Liver (tissue), 9 donors: ENCODE results near the gene USP5. TPM values are rescaled to one million over a fixed set of nuclear protein-coding genes. Genes with fewer than 3 reads are reported as not detected.

ENCODE experiments used
- DNase-seq: peaks from one replicate; pipeline ENCODE4 v3.0.0-alpha.2; 2017; ENCODE audit warnings: low spot score
- H3K27ac ChIP-seq, 2 donors: one replicate each; pipeline ENCODE4 v1.7.0; 2013; ENCODE audit warnings: inconsistent platforms in 2 of 2, low read length in 2 of 2, control low read depth in 1 of 2, low read depth in 1 of 2, mild to moderate bottlenecking in 1 of 2
- H3K27me3 ChIP-seq, 4 donors: one replicate each; pipeline versions ENCODE4 v1.6.1 to v1.7.0; 2013; ENCODE audit warnings: low read length in 3 of 4, inconsistent platforms in 1 of 4, mild to moderate bottlenecking in 1 of 4, moderate library complexity in 1 of 4; ENCODE audit not compliant: control insufficient read depth in 4 of 4, insufficient read depth in 4 of 4
- H3K36me3 ChIP-seq, 4 donors: one replicate each; pipeline versions ENCODE4 v1.6.1 to v1.7.0; 2013; ENCODE audit warnings: low read length in 3 of 4, mild to moderate bottlenecking in 3 of 4, low read depth in 1 of 4, moderate library complexity in 1 of 4; ENCODE audit not compliant: control insufficient read depth in 4 of 4, insufficient read depth in 3 of 4
- H3K4me1 ChIP-seq, 4 donors: one replicate each; pipeline versions ENCODE4 v1.6.1 to v1.7.0; 2013; ENCODE audit warnings: low read length in 3 of 4, mild to moderate bottlenecking in 3 of 4, moderate library complexity in 1 of 4; ENCODE audit not compliant: control insufficient read depth in 4 of 4, insufficient read depth in 4 of 4
- H3K4me3 ChIP-seq, 3 donors: one replicate each; pipeline versions ENCODE4 v1.6.1 to v1.7.0; 2013; ENCODE audit warnings: low read length in 3 of 3, control low read depth in 1 of 3, low read depth in 1 of 3, mild to moderate bottlenecking in 1 of 3
- H3K9ac ChIP-seq, 2 donors: one replicate each; pipeline ENCODE4 v1.7.0; 2013; ENCODE audit warnings: low read length in 2 of 2, mild to moderate bottlenecking in 2 of 2, moderate library complexity in 2 of 2, control low read depth in 1 of 2, low read depth in 1 of 2
- H3K9me3 ChIP-seq, 4 donors: one replicate each; pipeline versions ENCODE4 v1.6.1 to v1.7.0; 2013; ENCODE audit warnings: low read length in 3 of 4; ENCODE audit not compliant: control insufficient read depth in 4 of 4
- CTCF ChIP-seq: fragments of 150-350 bp; IDR thresholded peaks from 2 replicates; pipeline ENCODE4 v1.5.1; 2017; ENCODE audit warnings: improper control_type of control experiment, low read depth, low read length; ENCODE audit not compliant: missing input control
- EGR1 ChIP-seq, 2 donors: IDR thresholded peaks; 2 replicates each; pipeline ENCODE4 v1.6.1; 2016 to 2018; ENCODE audit warnings: antibody characterized with exemption in 2 of 2, low read depth in 2 of 2
- FOXA1 ChIP-seq: IDR thresholded peaks from 2 replicates; pipeline ENCODE4 v1.6.1; 2016; ENCODE audit warnings: antibody characterized with exemption
- FOXA2 ChIP-seq: IDR thresholded peaks from 2 replicates; pipeline ENCODE4 v1.6.1; 2016; ENCODE audit warnings: antibody characterized with exemption
- GABPA ChIP-seq, 2 donors: IDR thresholded peaks in 1 of 2; conservative IDR thresholded peaks in 1 of 2; 2 replicates each; pipeline ENCODE4 v1.6.1; 2016; ENCODE audit warnings: antibody characterized with exemption in 2 of 2, mild to moderate bottlenecking in 1 of 2, moderate library complexity in 1 of 2
- HNF4A ChIP-seq, 2 donors: conservative IDR thresholded peaks; 2 replicates each; pipeline ENCODE4 v1.6.1; 2016; ENCODE audit warnings: antibody characterized with exemption in 2 of 2, mild to moderate bottlenecking in 2 of 2
- HNF4G ChIP-seq: IDR thresholded peaks from 2 replicates; pipeline ENCODE4 v1.6.1; 2016; ENCODE audit warnings: antibody characterized with exemption
- JUND ChIP-seq, 2 donors: IDR thresholded peaks; 2 replicates each; pipeline ENCODE4 v1.6.1; 2016; ENCODE audit warnings: antibody characterized with exemption in 2 of 2
- NR2F2 ChIP-seq: IDR thresholded peaks from 2 replicates; pipeline ENCODE4 v1.6.1; 2016; ENCODE audit warnings: antibody characterized with exemption
- RAD21 ChIP-seq, 2 donors: IDR thresholded peaks; 2 replicates each; pipeline ENCODE4 v1.6.1; 2016; ENCODE audit warnings: antibody characterized with exemption in 2 of 2, mild to moderate bottlenecking in 2 of 2
- RXRA ChIP-seq, 2 donors: IDR thresholded peaks; 2 replicates each; pipeline ENCODE4 v1.6.1; 2017 to 2018; ENCODE audit warnings: antibody characterized with exemption in 2 of 2, mild to moderate bottlenecking in 1 of 2
- SP1 ChIP-seq: IDR thresholded peaks from 2 replicates; pipeline ENCODE4 v1.6.1; 2018; ENCODE audit warnings: antibody characterized with exemption, mild to moderate bottlenecking
- TAF1 ChIP-seq: conservative IDR thresholded peaks from 2 replicates; pipeline ENCODE4 v1.6.1; 2016; ENCODE audit warnings: antibody characterized with exemption, mild to moderate bottlenecking
- YY1 ChIP-seq: IDR thresholded peaks from 2 replicates; pipeline ENCODE4 v1.6.1; 2016; ENCODE audit warnings: antibody characterized with exemption, mild to moderate bottlenecking
- ZBTB33 ChIP-seq: IDR thresholded peaks from 2 replicates; pipeline ENCODE4 v1.6.1; 2016; ENCODE audit warnings: antibody characterized with exemption
- WGBS: extraction: QIAGEN DNeasy Blood & Tissue Kit; methylation state at CpG from one replicate; pipeline ENCODE4 v1.1.7; 2013; 5-methylcytosine and 5-hydroxymethylcytosine counted together
- polyA plus RNA-seq, 2 donors: library from polyadenylated mRNA; stranded (reverse) in 1 of 2; unstranded in 1 of 2; fragments of 200-250 nt in 1 of 2; fragments of >200 nt in 1 of 2; fragmentation: Nextera tagmentation in 1 of 2; extraction: Ambion mirVana in 1 of 2; gene quantifications; one replicate each; pipeline versions ENCODE4 v1.2.1 to v1.2.3, GENCODE V29; 2013 to 2015
- total RNA-seq, 2 donors: library from RNA; depleted of rRNA; stranded (reverse); fragments of >200 nt; gene quantifications; one replicate each; pipeline ENCODE4 v1.2.3, GENCODE V29; 2014
- TF ChIP-seq, protein P1 (sequence below): IDR thresholded peaks from 2 replicates; pipeline ENCODE4 v1.6.1; 2016; ENCODE audit warnings: antibody characterized with exemption
- TF ChIP-seq, protein P2 (sequence below): IDR thresholded peaks from 2 replicates; pipeline ENCODE4 v1.6.1; 2016; ENCODE audit warnings: antibody characterized with exemption
- TF ChIP-seq, protein P3 (sequence below): IDR thresholded peaks from 2 replicates; pipeline ENCODE4 v1.6.1; 2016; ENCODE audit warnings: antibody characterized with exemption, mild to moderate bottlenecking
- donor health status: healthy.
- donor health status: healthy.
- donor health status: healthy.
- donor health status: healthy.
- donor health status: healthy.

USP5 gene
- total and polyA plus RNA-seq, 4 donors = 15.2 to 41.0 (median 35.7) TPM

GRCh38 chr12:6849976-6850560, 1.9 kb upstream of the USP5 start:
- TF ChIP-seq HNF4A (conservative IDR thresholded peaks at IDR 0.05) = no peak
- TF ChIP-seq SP1 = no peak
- TF ChIP-seq GABPA (IDR thresholded peaks at IDR 0.05 in 1 of 2, conservative IDR thresholded peaks at IDR 0.05 in 1 of 2) = no peak
- no peak for TF ChIP-seq NR2F2
- TF ChIP-seq FOXA1 = no peak
- TF ChIP-seq HNF4G = no peak
- TF ChIP-seq ZBTB33 = no peak
- TF ChIP-seq, protein P1, sequence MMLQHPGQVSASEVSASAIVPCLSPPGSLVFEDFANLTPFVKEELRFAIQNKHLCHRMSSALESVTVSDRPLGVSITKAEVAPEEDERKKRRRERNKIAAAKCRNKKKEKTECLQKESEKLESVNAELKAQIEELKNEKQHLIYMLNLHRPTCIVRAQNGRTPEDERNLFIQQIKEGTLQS = no peak
- TF ChIP-seq RAD21 (IDR thresholded peaks at IDR 0.05) = no peak
- TF ChIP-seq RXRA (IDR thresholded peaks at IDR 0.05) = no peak
- no peak for TF ChIP-seq FOXA2
- no peak for TF ChIP-seq EGR1 (IDR thresholded peaks at IDR 0.05; ENCODE audit: low read depth in 2 of 2)
- TF ChIP-seq, protein P2, sequence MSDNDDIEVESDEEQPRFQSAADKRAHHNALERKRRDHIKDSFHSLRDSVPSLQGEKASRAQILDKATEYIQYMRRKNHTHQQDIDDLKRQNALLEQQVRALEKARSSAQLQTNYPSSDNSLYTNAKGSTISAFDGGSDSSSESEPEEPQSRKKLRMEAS = no peak
- TF ChIP-seq CTCF = no peak
- no peak for TF ChIP-seq TAF1
- 92% methylated on average over 10 of the region's 10 CpGs for WGBS
- no peak for DNase-seq
- Histone ChIP-seq H3K4me1 (peaks cover 7 to 23% (median 13%) of the 10 kb centered on the region in 4 donors), H3K9ac (no peak overlapping the region), H3K27me3 (no peaks in the 10 kb centered on the region), H3K27ac (no peak overlapping the region), H3K9me3 (no peaks in the 10 kb centered on the region), H3K36me3 (no peaks in the 10 kb centered on the region), H3K4me3 (no peak overlapping the region)

- H3K4me1 ChIP-seq = peaks cover 7 to 23% (median 13%) of the 10 kb centered on the region in 4 donors
- no peak for DNase-seq
- no peak overlapping the region for H3K9ac ChIP-seq
- H3K9me3 ChIP-seq = no peaks in the 10 kb centered on the region
- H3K27ac ChIP-seq = no peak overlapping the region
- H3K4me3 ChIP-seq = peak overlapping the region in 1 of 3 donors; percentile 79
- no peaks in the 10 kb centered on the region for H3K27me3 ChIP-seq
- peaks cover 0 to 3% (median 3%) of the 10 kb centered on the region in 4 donors for H3K36me3 ChIP-seq
- 38% methylated on average over 16 of the region's 16 CpGs for WGBS
- TF ChIP-seq JUND (IDR thresholded peaks at IDR 0.05) (no peak), EGR1 (IDR thresholded peaks at IDR 0.05; ENCODE audit: low read depth in 2 of 2) (no peak), ZBTB33 (no peak), FOXA1 (no peak), RXRA (IDR thresholded peaks at IDR 0.05) (no peak), NR2F2 (no peak), TAF1 (no peak), SP1 (no peak), HNF4A (conservative IDR thresholded peaks at IDR 0.05) (no peak), RAD21 (IDR thresholded peaks at IDR 0.05) (no peak), CTCF (no peak), YY1 (no peak), FOXA2 (no peak), HNF4G (no peak)
- TF ChIP-seq, protein P3, sequence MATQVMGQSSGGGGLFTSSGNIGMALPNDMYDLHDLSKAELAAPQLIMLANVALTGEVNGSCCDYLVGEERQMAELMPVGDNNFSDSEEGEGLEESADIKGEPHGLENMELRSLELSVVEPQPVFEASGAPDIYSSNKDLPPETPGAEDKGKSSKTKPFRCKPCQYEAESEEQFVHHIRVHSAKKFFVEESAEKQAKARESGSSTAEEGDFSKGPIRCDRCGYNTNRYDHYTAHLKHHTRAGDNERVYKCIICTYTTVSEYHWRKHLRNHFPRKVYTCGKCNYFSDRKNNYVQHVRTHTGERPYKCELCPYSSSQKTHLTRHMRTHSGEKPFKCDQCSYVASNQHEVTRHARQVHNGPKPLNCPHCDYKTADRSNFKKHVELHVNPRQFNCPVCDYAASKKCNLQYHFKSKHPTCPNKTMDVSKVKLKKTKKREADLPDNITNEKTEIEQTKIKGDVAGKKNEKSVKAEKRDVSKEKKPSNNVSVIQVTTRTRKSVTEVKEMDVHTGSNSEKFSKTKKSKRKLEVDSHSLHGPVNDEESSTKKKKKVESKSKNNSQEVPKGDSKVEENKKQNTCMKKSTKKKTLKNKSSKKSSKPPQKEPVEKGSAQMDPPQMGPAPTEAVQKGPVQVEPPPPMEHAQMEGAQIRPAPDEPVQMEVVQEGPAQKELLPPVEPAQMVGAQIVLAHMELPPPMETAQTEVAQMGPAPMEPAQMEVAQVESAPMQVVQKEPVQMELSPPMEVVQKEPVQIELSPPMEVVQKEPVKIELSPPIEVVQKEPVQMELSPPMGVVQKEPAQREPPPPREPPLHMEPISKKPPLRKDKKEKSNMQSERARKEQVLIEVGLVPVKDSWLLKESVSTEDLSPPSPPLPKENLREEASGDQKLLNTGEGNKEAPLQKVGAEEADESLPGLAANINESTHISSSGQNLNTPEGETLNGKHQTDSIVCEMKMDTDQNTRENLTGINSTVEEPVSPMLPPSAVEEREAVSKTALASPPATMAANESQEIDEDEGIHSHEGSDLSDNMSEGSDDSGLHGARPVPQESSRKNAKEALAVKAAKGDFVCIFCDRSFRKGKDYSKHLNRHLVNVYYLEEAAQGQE = no peak
- TF ChIP-seq, protein P1 = no peak
Measured at GRCh38 chr12:6850796-6851152, 1.2 kb upstream of the USP5 start.
